ENCODE measurements around the gene SRGAP2B. TPM values are rescaled to one million over a fixed set of nuclear protein-coding genes. Genes with fewer than 3 reads are reported as not detected.
"Not testable (repeated sequence)": the region's sequence is repeated elsewhere in the genome, so short reads cannot be mapped to it uniquely, and the experiment has no call there.

The SRGAP2B gene
- total and polyA plus RNA-seq, 4 donors: 5.8 to 49.8 (median 25.3) TPM

DNA sequence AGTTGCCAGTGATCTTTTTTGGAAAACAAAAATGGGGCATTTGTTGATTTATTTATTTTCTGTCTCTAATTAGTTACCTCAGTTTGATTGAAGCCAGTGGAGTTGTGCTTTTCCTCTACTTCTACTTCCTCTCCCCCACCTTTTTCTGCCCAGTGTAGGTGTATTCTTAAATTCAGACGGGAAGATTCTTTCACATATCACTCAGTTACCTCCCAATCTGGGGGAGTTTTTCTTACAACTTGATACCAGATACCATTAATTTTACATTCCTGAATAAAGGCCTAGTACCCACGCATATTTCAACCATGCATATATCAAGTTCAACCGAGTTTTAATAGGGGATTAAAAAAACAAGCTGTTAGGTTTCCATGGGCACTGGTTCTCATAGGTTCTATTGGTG, 16.5 kb upstream of the SRGAP2B start:
- not testable (repeated sequence) for ATAC-seq (ENCODE audit: insufficient read depth, low FRiP score); H3K4me3 ChIP-seq; H3K4me1 ChIP-seq (ENCODE audit: control insufficient read depth in 5 of 5, insufficient read depth in 5 of 5, low read length in 5 of 5); H3K36me3 ChIP-seq (ENCODE audit: control insufficient read depth in 4 of 4, insufficient read depth in 4 of 4, low read length in 4 of 4); H3K27me3 ChIP-seq (ENCODE audit: control insufficient read depth in 3 of 3, insufficient read depth in 3 of 3, low read length in 2 of 3); H3K9ac ChIP-seq (ENCODE audit: insufficient read depth in 1 of 2, low read length in 2 of 2); H3K27ac ChIP-seq (ENCODE audit: low read depth in 1 of 2, low read length in 1 of 2); DNase-seq; H3K9me3 ChIP-seq (ENCODE audit: control insufficient read depth in 4 of 4, insufficient read depth in 3 of 4, low read length in 3 of 4)
- WGBS, 2 donors: no CpG with 5 or more reads among the region's 3 CpGs

DNA sequence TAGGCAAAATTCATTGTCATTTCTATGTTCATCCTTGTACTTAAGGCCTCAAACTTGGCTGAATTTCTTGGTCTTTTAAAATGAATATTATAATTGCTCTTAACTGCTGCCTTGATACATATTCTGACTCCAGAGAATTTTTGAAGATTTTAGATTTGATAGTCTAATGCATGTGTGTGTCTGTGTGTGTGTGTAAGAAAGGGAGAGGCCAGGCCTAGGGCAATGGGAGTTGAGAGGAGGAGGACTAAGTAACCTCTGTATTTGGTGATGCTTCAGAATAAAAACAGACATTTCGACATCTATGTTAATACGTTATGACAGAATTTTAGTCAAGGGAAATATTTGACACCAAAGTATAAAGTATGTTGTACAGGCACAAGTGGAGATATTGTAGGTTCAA, 8.2 kb upstream of the SRGAP2B start:
- not testable (repeated sequence) for H3K4me3 ChIP-seq; H3K27ac ChIP-seq (ENCODE audit: low read depth in 1 of 2, low read length in 1 of 2); H3K9me3 ChIP-seq (ENCODE audit: control insufficient read depth in 4 of 4, insufficient read depth in 3 of 4, low read length in 3 of 4); H3K9ac ChIP-seq (ENCODE audit: insufficient read depth in 1 of 2, low read length in 2 of 2); H3K27me3 ChIP-seq (ENCODE audit: control insufficient read depth in 3 of 3, insufficient read depth in 3 of 3, low read length in 2 of 3); DNase-seq; H3K36me3 ChIP-seq (ENCODE audit: control insufficient read depth in 4 of 4, insufficient read depth in 4 of 4, low read length in 4 of 4); H3K4me1 ChIP-seq (ENCODE audit: control insufficient read depth in 5 of 5, insufficient read depth in 5 of 5, low read length in 5 of 5); ATAC-seq (ENCODE audit: insufficient read depth, low FRiP score)
- no CpG with 5 or more reads among the region's 2 CpGs for WGBS, 2 donors

DNA sequence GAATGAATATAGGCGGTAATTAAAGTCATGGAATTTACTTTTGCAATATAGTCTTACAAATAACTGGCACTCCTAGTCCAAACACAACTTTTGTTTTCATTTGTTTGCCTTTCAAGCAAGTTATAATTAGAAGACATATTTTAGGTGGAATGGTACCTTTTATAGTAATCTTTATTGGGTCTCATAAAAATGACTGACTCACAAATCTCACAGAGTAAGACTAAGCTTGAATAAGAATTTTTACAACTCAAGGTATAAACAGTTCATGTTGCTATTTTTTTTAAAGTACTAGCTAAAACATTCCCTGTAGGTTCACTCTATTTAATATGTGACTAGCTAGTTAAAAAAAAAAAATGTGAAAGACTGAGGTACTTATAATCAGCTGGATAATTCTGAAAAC, 6.6 kb upstream of the SRGAP2B start:
- ATAC-seq (ENCODE audit: insufficient read depth, low FRiP score); H3K4me3 ChIP-seq: not testable (repeated sequence)
- WGBS, 2 donors: 82% methylated on average over 1 of the region's 1 CpG; no CpG with 5 or more reads in 1 of the 2 donors

DNA sequence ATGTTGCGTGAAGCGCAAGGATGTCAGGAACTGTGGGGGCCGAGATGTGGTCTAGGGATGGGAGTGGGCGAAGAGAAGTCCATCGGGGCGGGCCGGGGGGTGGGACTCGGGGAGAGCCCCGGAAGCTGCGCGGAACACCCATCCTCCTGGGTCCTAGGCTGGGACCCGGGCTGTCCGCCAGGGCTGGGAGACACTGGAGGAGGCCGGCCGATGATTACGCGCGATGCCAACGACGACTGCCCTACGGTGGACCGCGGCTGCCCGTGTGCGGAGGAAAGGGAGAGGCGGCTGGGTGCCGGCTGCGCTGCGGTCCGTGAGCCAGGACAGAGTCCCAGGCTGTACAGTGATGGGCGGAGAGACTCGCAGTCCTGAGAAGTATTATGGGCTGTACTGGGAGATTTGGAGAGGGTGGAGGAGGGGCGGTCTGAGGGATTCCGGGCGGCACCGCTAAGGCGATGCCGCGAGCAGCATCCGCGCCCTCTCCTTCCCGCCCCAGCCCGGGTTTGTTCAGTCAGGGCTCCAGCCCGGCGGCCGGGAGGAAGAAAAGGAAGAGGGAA, 395 bp downstream of the SRGAP2B start:
- Histone ChIP-seq H3K4me3 (peak overlapping the region; percentile 44), H3K27ac (ENCODE audit: low read depth in 1 of 2, low read length in 1 of 2) (peak overlapping the region in 1 of 2 donors; percentile 56)
- H3K4me1 ChIP-seq (ENCODE audit: control insufficient read depth in 5 of 5, insufficient read depth in 5 of 5, low read length in 5 of 5); H3K9me3 ChIP-seq (ENCODE audit: control insufficient read depth in 4 of 4, insufficient read depth in 3 of 4, low read length in 3 of 4); H3K9ac ChIP-seq (ENCODE audit: insufficient read depth in 1 of 2, low read length in 2 of 2); H3K27me3 ChIP-seq (ENCODE audit: control insufficient read depth in 3 of 3, insufficient read depth in 3 of 3, low read length in 2 of 3); DNase-seq; H3K36me3 ChIP-seq (ENCODE audit: control insufficient read depth in 4 of 4, insufficient read depth in 4 of 4, low read length in 4 of 4): not testable (repeated sequence)
- peak; percentile 12 for ATAC-seq (ENCODE audit: insufficient read depth, low FRiP score)
- 2% methylated on average over 11 of the region's 46 CpGs; no CpG with 5 or more reads in 1 of the 2 donors for WGBS, 2 donors

More for the DNA sequence above, 6.6 kb upstream of the SRGAP2B start:
- not testable (repeated sequence) for H3K27me3 ChIP-seq (ENCODE audit: control insufficient read depth in 3 of 3, insufficient read depth in 3 of 3, low read length in 2 of 3); H3K27ac ChIP-seq (ENCODE audit: low read depth in 1 of 2, low read length in 1 of 2); H3K4me1 ChIP-seq (ENCODE audit: control insufficient read depth in 5 of 5, insufficient read depth in 5 of 5, low read length in 5 of 5); H3K9ac ChIP-seq (ENCODE audit: insufficient read depth in 1 of 2, low read length in 2 of 2); H3K36me3 ChIP-seq (ENCODE audit: control insufficient read depth in 4 of 4, insufficient read depth in 4 of 4, low read length in 4 of 4); DNase-seq; H3K9me3 ChIP-seq (ENCODE audit: control insufficient read depth in 4 of 4, insufficient read depth in 3 of 4, low read length in 3 of 4)

DNA sequence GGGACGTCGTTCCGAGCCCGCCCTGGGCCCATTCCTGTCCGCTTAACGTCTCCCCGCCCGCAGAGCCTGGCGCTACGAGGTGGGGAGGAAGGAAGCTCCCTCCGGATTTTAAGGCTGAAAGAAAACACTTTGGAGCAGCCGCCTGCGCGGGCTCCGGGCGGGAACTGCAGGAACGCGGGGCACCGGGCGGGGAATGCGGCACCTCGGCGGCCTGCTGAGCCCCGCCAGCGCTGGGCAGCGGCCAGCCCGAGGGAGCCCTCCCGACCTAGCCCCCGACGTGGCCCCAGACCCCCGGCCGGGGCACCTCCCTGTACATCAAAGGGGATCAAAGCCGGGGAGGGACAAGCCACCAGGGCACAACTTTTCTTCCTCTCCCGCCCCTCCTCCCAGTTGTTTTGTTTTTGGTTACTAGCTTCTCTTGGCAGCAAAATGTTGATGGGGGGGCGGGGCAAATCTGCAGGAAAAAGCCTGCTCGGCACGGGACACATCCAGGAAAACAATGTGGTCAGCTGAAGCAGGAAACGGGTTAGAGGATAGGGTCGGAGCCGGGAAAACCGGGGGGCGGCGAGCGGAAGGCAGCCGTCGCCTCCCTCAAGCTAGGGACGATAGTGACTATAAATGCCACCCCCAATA, 1.5 kb downstream of the SRGAP2B start:
- not testable (repeated sequence) for H3K36me3 ChIP-seq (ENCODE audit: control insufficient read depth in 4 of 4, insufficient read depth in 4 of 4, low read length in 4 of 4); H3K27me3 ChIP-seq (ENCODE audit: control insufficient read depth in 3 of 3, insufficient read depth in 3 of 3, low read length in 2 of 3); H3K4me3 ChIP-seq; H3K9ac ChIP-seq (ENCODE audit: insufficient read depth in 1 of 2, low read length in 2 of 2); ATAC-seq (ENCODE audit: insufficient read depth, low FRiP score); H3K4me1 ChIP-seq (ENCODE audit: control insufficient read depth in 5 of 5, insufficient read depth in 5 of 5, low read length in 5 of 5); H3K9me3 ChIP-seq (ENCODE audit: control insufficient read depth in 4 of 4, insufficient read depth in 3 of 4, low read length in 3 of 4)
- peak in 2 of 3 donors; percentile 15 to 18 for DNase-seq
- peak overlapping the region; percentile 45 to 79 for H3K27ac ChIP-seq (ENCODE audit: low read depth in 1 of 2, low read length in 1 of 2)
- 0 to 1% methylated on average over 1 to 25 of the region's 47 CpGs for WGBS, 2 donors

DNA sequence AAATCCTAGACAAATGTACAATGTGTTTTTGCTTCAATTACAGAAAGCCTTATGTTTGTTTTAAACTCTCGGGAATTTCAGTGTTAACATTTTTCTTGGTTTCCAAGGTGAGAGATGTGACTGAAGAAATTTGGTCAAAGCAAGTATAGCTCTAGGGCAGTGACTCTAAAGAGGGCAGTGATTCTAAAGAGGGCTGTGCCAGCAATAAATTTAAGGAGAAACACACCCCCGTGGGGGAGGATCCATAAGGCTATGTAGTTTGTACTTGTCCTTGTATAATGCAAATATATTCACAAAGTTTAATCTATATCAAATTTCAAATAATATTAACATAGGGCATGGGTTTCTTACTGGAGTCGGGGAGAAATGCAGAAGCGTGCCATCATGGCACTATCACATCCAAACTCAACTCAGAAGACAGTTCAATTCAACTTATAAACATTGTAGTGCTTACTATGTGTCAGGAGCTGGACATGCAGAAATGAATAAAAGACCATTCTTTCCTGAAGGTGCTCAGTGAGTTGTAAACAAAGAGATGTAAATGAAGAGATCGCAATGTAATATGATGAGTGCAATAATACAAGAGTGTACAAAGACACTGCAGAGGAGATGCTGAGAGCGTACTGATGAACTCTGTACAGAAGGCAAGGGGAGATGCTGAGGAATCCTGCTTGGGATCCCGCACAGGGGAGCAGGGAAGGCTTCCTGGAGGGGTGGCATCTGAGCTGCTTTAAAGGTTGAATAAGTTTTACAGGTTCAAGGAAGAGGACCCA, 12.5 kb downstream of the SRGAP2B start:
- ATAC-seq (ENCODE audit: insufficient read depth, low FRiP score); H3K4me1 ChIP-seq (ENCODE audit: control insufficient read depth in 5 of 5, insufficient read depth in 5 of 5, low read length in 5 of 5); H3K27ac ChIP-seq (ENCODE audit: low read depth in 1 of 2, low read length in 1 of 2); DNase-seq; H3K9me3 ChIP-seq (ENCODE audit: control insufficient read depth in 4 of 4, insufficient read depth in 3 of 4, low read length in 3 of 4); H3K4me3 ChIP-seq; H3K36me3 ChIP-seq (ENCODE audit: control insufficient read depth in 4 of 4, insufficient read depth in 4 of 4, low read length in 4 of 4); H3K27me3 ChIP-seq (ENCODE audit: control insufficient read depth in 3 of 3, insufficient read depth in 3 of 3, low read length in 2 of 3); H3K9ac ChIP-seq (ENCODE audit: insufficient read depth in 1 of 2, low read length in 2 of 2): not testable (repeated sequence)
- 87 to 92% methylated on average over 3 to 4 of the region's 7 CpGs for WGBS, 2 donors

DNA sequence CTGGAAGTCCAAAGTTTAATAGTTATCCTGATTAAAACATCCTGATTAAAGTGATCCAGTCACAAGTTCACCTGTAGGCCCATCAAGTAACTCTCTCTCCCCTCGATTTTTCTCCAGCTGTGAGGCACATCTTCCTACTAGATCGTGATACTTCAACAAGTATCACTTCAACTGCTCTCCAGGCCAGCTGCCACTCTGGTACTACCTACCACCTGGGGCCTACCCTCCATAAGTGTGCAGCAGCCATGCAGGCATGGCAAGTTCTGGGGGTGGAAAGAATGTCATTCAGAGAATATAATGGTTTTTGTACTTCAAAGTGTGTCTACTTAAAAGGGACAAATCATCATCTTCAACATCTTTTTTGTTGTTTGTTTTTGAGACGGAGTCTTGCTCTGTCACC, 14.9 kb downstream of the SRGAP2B start:
- H3K27ac ChIP-seq (ENCODE audit: low read depth in 1 of 2, low read length in 1 of 2); DNase-seq; H3K9me3 ChIP-seq (ENCODE audit: control insufficient read depth in 4 of 4, insufficient read depth in 3 of 4, low read length in 3 of 4); H3K4me3 ChIP-seq; H3K4me1 ChIP-seq (ENCODE audit: control insufficient read depth in 5 of 5, insufficient read depth in 5 of 5, low read length in 5 of 5); H3K27me3 ChIP-seq (ENCODE audit: control insufficient read depth in 3 of 3, insufficient read depth in 3 of 3, low read length in 2 of 3); H3K9ac ChIP-seq (ENCODE audit: insufficient read depth in 1 of 2, low read length in 2 of 2); ATAC-seq (ENCODE audit: insufficient read depth, low FRiP score); H3K36me3 ChIP-seq (ENCODE audit: control insufficient read depth in 4 of 4, insufficient read depth in 4 of 4, low read length in 4 of 4): not testable (repeated sequence)
- WGBS, 2 donors: 50 to 78% methylated on average over 2 of the region's 3 CpGs

DNA sequence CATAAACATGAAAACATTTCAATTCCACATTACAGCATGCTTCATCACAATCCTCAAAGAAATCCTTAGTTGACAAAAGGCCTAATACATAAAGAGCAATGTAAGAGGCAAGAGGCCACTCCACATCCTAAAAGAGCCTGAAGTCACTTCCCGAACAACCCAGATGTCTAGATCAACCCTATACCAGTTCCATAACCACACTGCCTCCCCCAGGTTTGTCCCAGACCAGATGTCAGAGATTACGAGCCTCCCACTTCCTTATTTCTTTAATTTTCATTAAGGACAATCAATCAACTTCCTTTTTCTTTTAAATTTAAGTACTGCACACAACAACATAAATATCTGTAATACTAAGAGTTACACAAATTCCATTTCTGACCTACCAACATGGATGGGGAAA, 15.4 kb downstream of the SRGAP2B start:
- H3K4me3 ChIP-seq; H3K9ac ChIP-seq (ENCODE audit: insufficient read depth in 1 of 2, low read length in 2 of 2); H3K9me3 ChIP-seq (ENCODE audit: control insufficient read depth in 4 of 4, insufficient read depth in 3 of 4, low read length in 3 of 4); ATAC-seq (ENCODE audit: insufficient read depth, low FRiP score); H3K36me3 ChIP-seq (ENCODE audit: control insufficient read depth in 4 of 4, insufficient read depth in 4 of 4, low read length in 4 of 4); H3K4me1 ChIP-seq (ENCODE audit: control insufficient read depth in 5 of 5, insufficient read depth in 5 of 5, low read length in 5 of 5); H3K27ac ChIP-seq (ENCODE audit: low read depth in 1 of 2, low read length in 1 of 2); H3K27me3 ChIP-seq (ENCODE audit: control insufficient read depth in 3 of 3, insufficient read depth in 3 of 3, low read length in 2 of 3): not testable (repeated sequence)
- peak in 1 of 3 donors; percentile 1 for DNase-seq
- WGBS, 2 donors: 22 to 47% methylated on average over 2 of the region's 2 CpGs
